ENCODE data around the gene PTPRC. TPM values are rescaled to one million over a fixed set of nuclear protein-coding genes. Genes with fewer than 3 reads are reported as not detected.

Gene PTPRC
- total and polyA plus RNA-seq, 2 donors (not counting 3 experiments of a cell fraction or from before 2014, with no cell fraction given): not detected

GRCh38 chr1:198599749-198600148 lies 39.1 kb upstream of the PTPRC start:
- H3K4me1 ChIP-seq (ENCODE audit: control insufficient read depth, extremely low read depth, insufficient read depth, low read length): no peaks in the 10 kb centered on the region
- ChIA-PET POLR2A (no interaction called here), CTCF (no interaction called here)
- FAIRE-seq (no peak), DNase-seq (ENCODE audit: low read depth, low spot score) (no peak)
- dilution Hi-C loops (cut with MboI; ENCODE audit: extremely low pct_ligation_motif_present, low sequenced_read_pairs) (no loop called here), intact Hi-C loops (cut with micrococcal nuclease) (no loop called here)
- H3K9me3 ChIP-seq (replicated peaks; ENCODE audit: control insufficient read depth, insufficient read depth, low read length): no peaks in the 10 kb centered on the region
- BruUV-seq (replicated peaks): no TSS peak
- no peak overlapping the region for H2AFZ ChIP-seq (ENCODE audit: low read depth, low read length)
- no peaks in the 10 kb centered on the region for H3K27me3 ChIP-seq (ENCODE audit: control insufficient read depth in 2 of 2, insufficient read depth in 2 of 2, low read length in 2 of 2)
- H3K4me3 ChIP-seq (replicated peaks in 1 of 3; ENCODE audit: insufficient read depth in 1 of 3, low read depth in 1 of 3, low read length in 3 of 3): no peak overlapping the region
- H3K36me3 ChIP-seq (ENCODE audit: control insufficient read depth in 2 of 2, extremely low read depth in 1 of 2, insufficient read depth in 2 of 2, low read length in 2 of 2): no peaks in the 10 kb centered on the region
- no peak overlapping the region for H3K4me2 ChIP-seq (ENCODE audit: insufficient read depth, low read length)
- H3K9ac ChIP-seq (replicated peaks; ENCODE audit: extremely low read depth, insufficient read depth, low read length): no peak overlapping the region
- no peak for TF ChIP-seq MAX (IDR thresholded peaks at IDR 0.05; ENCODE audit: insufficient read depth, insufficient read length)
- no peak for TF ChIP-seq FOS (IDR thresholded peaks at IDR 0.05; ENCODE audit: borderline replicate concordance, insufficient read depth, low read length)
- no peak for TF ChIP-seq JUN (IDR thresholded peaks at IDR 0.05; ENCODE audit: borderline replicate concordance, insufficient read depth, insufficient read length, low read depth)
- TF ChIP-seq POLR2AphosphoS5 (IDR thresholded peaks at IDR 0.05; ENCODE audit: insufficient read depth, low read depth, low read length): no peak
- TF ChIP-seq GATA2 (IDR thresholded peaks at IDR 0.05; ENCODE audit: insufficient read depth, insufficient read length, low read depth, low read length): no peak
- no peak for TF ChIP-seq CTCF (IDR thresholded peaks at IDR 0.05; ENCODE audit: extremely low read depth in 1 of 2, insufficient read depth in 1 of 2, low read depth in 1 of 2, low read length in 2 of 2)
- no peak for TF ChIP-seq MYC (IDR thresholded peaks at IDR 0.05; ENCODE audit: low read depth, low read length)
- TF ChIP-seq EZH2 (IDR thresholded peaks at IDR 0.05; ENCODE audit: borderline replicate concordance, low read depth, low read length, severe bottlenecking): no peak
- no peak for TF ChIP-seq POLR2A (IDR thresholded peaks at IDR 0.05; ENCODE audit: low read depth, low read length)
- no peaks in the 10 kb centered on the region for H3K79me2 ChIP-seq (ENCODE audit: control insufficient read depth, insufficient read depth, low read length)
- no peak overlapping the region for H3K27ac ChIP-seq (ENCODE audit: insufficient read depth, low read depth, low read length)
- no peaks in the 10 kb centered on the region for H3K9me1 ChIP-seq (replicated peaks; ENCODE audit: control insufficient read depth, extremely low read depth, insufficient read depth, low read length)
- no peaks in the 10 kb centered on the region for H4K20me1 ChIP-seq (replicated peaks; ENCODE audit: control insufficient read depth, extremely low read depth, insufficient read depth, low read length)
